ENCODE results near the gene ATP11A. TPM values are rescaled to one million over a fixed set of nuclear protein-coding genes. Genes with fewer than 3 reads are reported as not detected.

The ATP11A gene
- total RNA-seq, 1 experiment from 2014 or later, result 5.9 TPM

DNA sequence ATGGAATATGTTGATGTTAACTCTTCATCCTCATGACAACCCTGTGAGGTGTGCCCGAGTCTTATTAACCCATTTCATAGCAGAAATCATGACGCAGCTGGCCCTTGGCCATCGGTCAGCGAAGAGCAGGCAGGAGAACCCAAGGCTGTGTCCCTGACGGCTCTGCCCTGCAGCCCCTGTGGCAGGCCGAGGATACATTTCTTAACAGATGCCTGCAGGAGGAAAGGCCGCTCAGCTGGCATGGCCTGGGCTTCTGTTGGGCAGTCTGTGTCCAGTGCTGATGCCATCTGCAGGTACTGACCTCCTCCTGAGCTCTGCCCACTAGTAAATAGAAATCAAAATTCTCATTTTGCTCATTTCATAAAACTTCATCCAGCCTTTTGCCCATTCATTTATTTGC, 243.8 kb downstream of the ATP11A start:
- no peak for DNase-seq (ENCODE audit: extremely low read depth, low read depth)

- no peak for DNase-seq (ENCODE audit: extremely low read depth, low read depth)
These were observed 244.2 kb downstream of the ATP11A start for GRCh38 chr13:112934078-112934477.

Other genes with a start within 250 kb of the ATP11A start
- 13.3 and 15.9 TPM in 2 replicates for gene TUBGCP3, start 101.9 kb upstream of the ATP11A start, total RNA-seq (2014; rRNA removed; shearing (Covaris generic))

Measured in NCI-H460 (cell line).